K562 (cell line): ENCODE measurements around the gene AMOTL1. TPM values are rescaled to one million over a fixed set of nuclear protein-coding genes. Genes with fewer than 3 reads are reported as not detected.
A peak's percentile ranks its signal among the peaks of the same experiment; 100 is the strongest.

Experiments
- ARID1B ChIP-seq: fragments of 450-650 bp; IDR thresholded peaks from 2 replicates; pipeline ENCODE4 v1.6.1; 2016; ENCODE audit warnings: antibody characterized with exemption, mild to moderate bottlenecking, inconsistent platforms
- DEAF1 ChIP-seq: fragments of 450-650 bp; formaldehyde crosslinking; IDR thresholded peaks from 2 replicates; pipeline ENCODE4 v1.4.0; 2020; ENCODE audit warnings: mild to moderate bottlenecking, moderate library complexity
- EP400 ChIP-seq: fragments of 450-650 bp; IDR thresholded peaks from 2 replicates; pipeline ENCODE4 v1.6.1; 2017; ENCODE audit warnings: antibody characterized with exemption, mild to moderate bottlenecking, moderate library complexity
- HDAC3 ChIP-seq: fragments of 450-650 bp; IDR thresholded peaks from 2 replicates; pipeline ENCODE4 v1.6.1; 2018; ENCODE audit warnings: borderline replicate concordance, mild to moderate bottlenecking, moderate library complexity; ENCODE audit not compliant: partially characterized antibody
- RAD21 ChIP-seq, 2 experiments: fragments of 250-450 bp in 1 of 2; fragments of 450-650 bp in 1 of 2; sonication (Bioruptor Pico) in 1 of 2; formaldehyde crosslinking in 1 of 2; IDR thresholded peaks in 1 of 2; conservative IDR thresholded peaks in 1 of 2; 2 replicates each; pipeline versions ENCODE4 v1.4.0 to v1.8.0; 2020 to 2022; ENCODE audit warnings: mild to moderate bottlenecking in 2 of 2, moderate library complexity in 1 of 2
- RB1 ChIP-seq: fragments of 450-650 bp; IDR thresholded peaks from 2 replicates; pipeline ENCODE4 v1.6.1; 2017; ENCODE audit warnings: low read depth, mild to moderate bottlenecking
- REST ChIP-seq, 2 experiments: fragments of 450-650 bp; formaldehyde crosslinking in 1 of 2; IDR thresholded peaks; 2 replicates each; pipeline versions ENCODE4 v1.4.0 to v1.6.1; 2014 to 2020; ENCODE audit warnings: mild to moderate bottlenecking in 2 of 2, borderline replicate concordance in 1 of 2, low read depth in 1 of 2
- TBP ChIP-seq: optimal IDR thresholded peaks from 2 replicates; pipeline ENCODE3; 2011; ENCODE audit warnings: low read depth, low read length, improper control_type of control experiment
- VEZF1 ChIP-seq: fragments of 200-800 bp; sonication (Bioruptor generic); IDR thresholded peaks from 2 replicates; pipeline ENCODE4 v1.6.1; 2017; ENCODE audit warnings: missing genetic modification characterization, missing compliant biosample characterization
- ZNF76 ChIP-seq: fragments of 250-450 bp; sonication (Bioruptor Pico); IDR thresholded peaks from 2 replicates; pipeline ENCODE4 v1.4.0; 2020; ENCODE audit warnings: mild to moderate bottlenecking, moderate library complexity, borderline replicate concordance
- polyA plus RNA-seq, 8 experiments: library from polyadenylated mRNA; depleted of rRNA in 4 of 8; stranded (reverse) in 5 of 8; unstranded in 3 of 8; fragments of >200 nt; fragmentation: Nextera tagmentation in 2 of 8; fragmentation: Illumina TruSeq in 1 of 8; extraction: Ambion mirVana in 2 of 8; extraction: Trizol in 1 of 8; gene quantifications; 2 replicates each; pipeline versions ENCODE4 v1.2.1 to v1.2.3, GENCODE V29; 2011 to 2014; ENCODE audit warnings: inconsistent platforms in 1 of 8, missing spikeins in 1 of 8
- total RNA-seq, 7 experiments: library from RNA; depleted of rRNA in 6 of 7; stranded (reverse); fragments of >200 nt in 6 of 7; fragmentation: Illumina TruSeq in 2 of 7; extraction: Trizol in 2 of 7; gene quantifications; 2 replicates each; pipeline versions ENCODE4 v1.2.1 to v1.2.3, GENCODE V29; 2011 to 2021; ENCODE audit warnings: low replicate concordance in 1 of 7
- TF ChIP-seq, protein P1 (sequence below): fragments of 450-650 bp; IDR thresholded peaks from 2 replicates; pipeline ENCODE4 v1.6.1; 2016; ENCODE audit warnings: antibody characterized with exemption

Gene AMOTL1
- total and polyA plus RNA-seq, 9 of the 15 experiments (the other 6 are each of a cell fraction or from before 2014, with no cell fraction given): 4.0 to 35.4 (median 14.0) TPM

DNA sequence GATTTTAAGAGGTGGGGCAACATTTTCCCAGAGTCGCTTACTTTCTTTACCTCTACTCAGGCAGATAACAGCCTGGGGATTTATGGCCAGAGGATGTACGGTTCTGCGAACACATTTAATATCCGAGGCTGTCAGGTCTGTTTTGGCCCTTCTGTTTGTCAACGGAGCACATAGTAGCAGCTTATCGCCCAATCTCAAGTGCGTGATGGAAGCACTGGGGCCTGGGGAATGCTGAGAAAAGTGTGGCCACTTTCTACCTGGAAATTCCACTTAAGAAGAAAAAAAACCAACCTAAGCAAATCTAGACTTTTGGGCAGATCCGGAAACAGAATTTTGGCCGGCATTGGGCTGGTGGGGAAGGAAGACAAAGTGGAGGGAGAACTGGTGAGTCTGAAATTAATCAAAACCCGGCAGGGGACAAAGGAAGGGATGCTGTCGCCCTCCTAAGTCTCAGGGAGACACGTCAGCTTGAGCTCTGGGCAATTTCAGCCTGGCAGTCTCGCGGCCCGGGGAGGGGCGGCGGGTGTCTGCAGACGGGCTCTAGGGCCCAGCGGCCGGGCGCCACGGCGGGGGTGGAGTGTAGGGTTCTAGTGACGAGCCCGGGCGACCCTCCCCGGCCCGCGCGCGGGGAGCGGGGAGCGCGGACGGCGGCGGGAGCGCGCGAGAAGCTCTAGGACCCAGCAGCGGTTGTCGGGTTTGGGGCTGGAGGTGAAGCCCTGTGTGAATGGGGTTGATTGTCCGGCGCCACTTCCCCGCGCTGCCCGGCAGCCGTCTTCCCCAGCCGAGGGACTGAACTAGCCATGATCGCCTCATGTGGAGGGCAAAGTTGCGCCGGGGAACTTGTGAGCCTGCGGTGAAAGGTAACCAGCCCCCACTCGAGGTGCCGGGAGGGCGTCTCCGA lies at the start of gene AMOTL1 (continued):
- TF ChIP-seq REST (IDR thresholded peaks at IDR 0.05; ENCODE audit: borderline replicate concordance) (no peak), REST (CRISPR knock-in tag; IDR thresholded peaks at IDR 0.05; ENCODE audit: low read depth) (0 out of 2 replicates have a peak, but pooled peaks have one; percentile 28), HDAC3 (peak; percentile 28), RB1 (peak; percentile 82), DEAF1 (CRISPR knock-in tag) (0 out of 2 replicates have a peak, but pooled peaks have one; percentile 24), RAD21 (CRISPR knock-in tag; conservative IDR thresholded peaks at IDR 0.05 in 1 of 2, IDR thresholded peaks at IDR 0.05 in 1 of 2) (peak; percentile 50 to 51), TBP (peak; percentile 2), ARID1B (peak; percentile 70; the same call in 1 of the 2 replicates), ZNF76 (peak; percentile 76; the same call in 1 of the 2 replicates), VEZF1 (CRISPR knock-in tag) (peak; percentile 91), EP400 (peak; percentile 63)
- TF ChIP-seq, protein P1, sequence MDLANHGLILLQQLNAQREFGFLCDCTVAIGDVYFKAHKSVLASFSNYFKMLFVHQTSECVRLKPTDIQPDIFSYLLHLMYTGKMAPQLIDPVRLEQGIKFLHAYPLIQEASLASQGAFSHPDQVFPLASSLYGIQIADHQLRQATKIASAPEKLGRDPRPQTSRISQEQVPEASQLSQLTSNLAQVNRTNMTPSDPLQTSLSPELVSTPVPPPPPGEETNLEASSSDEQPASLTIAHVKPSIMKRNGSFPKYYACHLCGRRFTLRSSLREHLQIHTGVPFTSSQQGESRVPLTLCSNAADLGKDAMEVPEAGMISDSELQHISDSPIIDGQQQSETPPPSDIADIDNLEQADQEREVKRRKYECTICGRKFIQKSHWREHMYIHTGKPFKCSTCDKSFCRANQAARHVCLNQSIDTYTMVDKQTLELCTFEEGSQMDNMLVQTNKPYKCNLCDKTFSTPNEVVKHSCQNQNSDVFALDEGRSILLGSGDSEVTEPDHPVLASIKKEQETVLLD: peak; percentile 44; the same call in 1 of the 2 replicates
